ENCODE data around the gene ASB15. TPM values are rescaled to one million over a fixed set of nuclear protein-coding genes. Genes with fewer than 3 reads are reported as not detected.

The ASB15 gene
- total RNA-seq, 1 donor from 2014 or later, result not detected

- no peaks in the 10 kb centered on the region for H3K36me3 Mint-ChIP-seq (ENCODE audit: unreplicated experiment)
These were observed 31.0 kb upstream of the ASB15 start for GRCh38 chr7:123570390-123571182.

GRCh38 chr7:123571187-123571586, 30.4 kb upstream of the ASB15 start:
- Mint-ChIP-seq H3K4me1 (ENCODE audit: low read depth, unreplicated experiment) (peaks cover 11% of the 10 kb centered on the region), H3K9me3 (ENCODE audit: unreplicated experiment) (peaks cover 2% of the 10 kb centered on the region), H3K36me3 (ENCODE audit: unreplicated experiment) (no peaks in the 10 kb centered on the region), H3K27ac (ENCODE audit: unreplicated experiment) (no peak overlapping the region), H3K27me3 (ENCODE audit: unreplicated experiment) (no peaks in the 10 kb centered on the region), H3K4me3 (ENCODE audit: unreplicated experiment) (no peak overlapping the region)
- no peak for TF ChIP-seq CTCF (IDR thresholded peaks at IDR 0.05; ENCODE audit: partially characterized antibody, unreplicated experiment)
- DNase-seq, result no peak

More at GRCh38 chr7:123570390-123571182, 31.0 kb upstream of the ASB15 start:
- no peak for TF ChIP-seq CTCF (IDR thresholded peaks at IDR 0.05; ENCODE audit: partially characterized antibody, unreplicated experiment)
- Mint-ChIP-seq H3K9me3 (ENCODE audit: unreplicated experiment) (peaks cover 2% of the 10 kb centered on the region), H3K4me1 (ENCODE audit: low read depth, unreplicated experiment) (peaks cover 11% of the 10 kb centered on the region), H3K27ac (ENCODE audit: unreplicated experiment) (no peak overlapping the region), H3K27me3 (ENCODE audit: unreplicated experiment) (no peaks in the 10 kb centered on the region), H3K4me3 (ENCODE audit: unreplicated experiment) (no peak overlapping the region)
- DNase-seq, result no peak

GRCh38 chr7:123571684-123572083, 29.9 kb upstream of the ASB15 start:
- no peak for TF ChIP-seq CTCF (IDR thresholded peaks at IDR 0.05; ENCODE audit: partially characterized antibody, unreplicated experiment)
- no peak overlapping the region for H3K4me3 Mint-ChIP-seq (ENCODE audit: unreplicated experiment)
- H3K4me1 Mint-ChIP-seq (ENCODE audit: low read depth, unreplicated experiment), result peaks cover 11% of the 10 kb centered on the region
- H3K27me3 Mint-ChIP-seq (ENCODE audit: unreplicated experiment), result no peaks in the 10 kb centered on the region
- no peak overlapping the region for H3K27ac Mint-ChIP-seq (ENCODE audit: unreplicated experiment)
- H3K9me3 Mint-ChIP-seq (ENCODE audit: unreplicated experiment), result peaks cover 2% of the 10 kb centered on the region
- no peaks in the 10 kb centered on the region for H3K36me3 Mint-ChIP-seq (ENCODE audit: unreplicated experiment)
- DNase-seq, result no peak

DNA sequence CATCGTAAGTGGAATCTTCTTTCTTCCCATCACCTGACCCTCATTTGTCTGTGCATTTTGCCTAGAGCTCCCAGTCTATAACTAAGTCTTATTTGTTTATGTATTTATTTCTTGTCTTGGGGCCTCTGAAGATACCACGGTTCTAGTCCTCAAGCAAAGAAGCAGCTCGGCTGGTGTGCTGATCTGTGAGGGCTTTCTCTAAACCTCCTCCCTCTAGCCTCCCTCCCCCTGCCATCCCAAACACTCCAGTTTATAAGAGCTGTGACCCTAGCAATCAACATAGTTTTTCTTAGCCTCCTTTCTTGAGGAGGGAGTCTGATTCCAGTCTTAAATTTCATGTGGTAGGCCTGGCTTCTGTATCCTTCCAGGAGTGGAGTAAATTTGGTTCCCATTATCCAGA, 28.3 kb upstream of the ASB15 start:
- TF ChIP-seq CTCF (IDR thresholded peaks at IDR 0.05; ENCODE audit: partially characterized antibody, unreplicated experiment), result no peak
- DNase-seq, result no peak
- Mint-ChIP-seq H3K27me3 (ENCODE audit: unreplicated experiment) (no peaks in the 10 kb centered on the region), H3K36me3 (ENCODE audit: unreplicated experiment) (no peaks in the 10 kb centered on the region), H3K27ac (ENCODE audit: unreplicated experiment) (no peak overlapping the region), H3K4me3 (ENCODE audit: unreplicated experiment) (no peak overlapping the region), H3K4me1 (ENCODE audit: low read depth, unreplicated experiment) (peaks cover 14% of the 10 kb centered on the region), H3K9me3 (ENCODE audit: unreplicated experiment) (peaks cover 2% of the 10 kb centered on the region)

DNA sequence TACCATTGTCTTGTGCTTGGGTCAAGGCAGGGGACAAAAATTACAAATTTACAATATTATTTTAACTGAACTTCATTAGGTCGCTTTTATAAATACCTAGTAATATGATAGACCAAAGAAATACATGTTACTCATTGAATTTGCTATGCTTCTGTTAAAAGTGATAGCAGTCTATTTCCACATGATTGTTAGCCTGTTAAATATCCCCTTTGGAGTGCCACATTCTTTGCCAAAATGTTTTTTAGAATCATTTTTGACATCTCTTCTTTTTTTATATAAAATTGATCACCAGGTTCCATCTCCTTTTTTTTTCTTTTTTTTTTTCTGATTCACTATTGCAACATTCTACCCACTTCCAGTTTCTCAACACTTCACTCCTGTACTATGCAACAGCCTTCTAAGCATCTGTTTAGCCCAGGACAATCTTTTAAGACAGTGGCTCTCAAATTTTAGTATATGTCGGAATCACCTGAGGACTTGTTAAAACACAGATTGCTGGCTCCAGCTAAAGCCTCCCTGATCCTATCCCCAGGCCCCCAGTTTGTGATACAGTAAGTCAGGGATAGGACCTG, 27.6 kb upstream of the ASB15 start:
- Mint-ChIP-seq H3K27ac (ENCODE audit: unreplicated experiment) (no peak overlapping the region), H3K4me1 (ENCODE audit: low read depth, unreplicated experiment) (peaks cover 17% of the 10 kb centered on the region), H3K27me3 (ENCODE audit: unreplicated experiment) (no peaks in the 10 kb centered on the region), H3K36me3 (ENCODE audit: unreplicated experiment) (no peaks in the 10 kb centered on the region), H3K9me3 (ENCODE audit: unreplicated experiment) (peaks cover 2% of the 10 kb centered on the region), H3K4me3 (ENCODE audit: unreplicated experiment) (no peak overlapping the region)
- TF ChIP-seq CTCF (IDR thresholded peaks at IDR 0.05; ENCODE audit: partially characterized antibody, unreplicated experiment), result no peak
- no peak for DNase-seq

Data from glutamatergic neuron (in vitro differentiated cells).